ENCODE data around the gene SYNDIG1. TPM values are rescaled to one million over a fixed set of nuclear protein-coding genes. Genes with fewer than 3 reads are reported as not detected.

SYNDIG1 gene
- polyA plus RNA-seq, 2 donors: 0.01 TPM; not detected in 1

- Histone ChIP-seq H3K4me1 (ENCODE audit: control insufficient read depth in 2 of 2, insufficient read depth in 2 of 2, low read length in 1 of 2) (no peaks in the 10 kb centered on the region), H3K9me3 (ENCODE audit: control insufficient read depth in 2 of 2, insufficient read depth in 1 of 2, low read depth in 1 of 2, low read length in 1 of 2) (peaks cover 0 to 3% of the 10 kb centered on the region in 2 donors), H3K36me3 (ENCODE audit: control insufficient read depth in 2 of 2, insufficient read depth in 2 of 2, low read length in 1 of 2) (no peaks in the 10 kb centered on the region), H3K4me3 (ENCODE audit: low read depth in 1 of 2, low read length in 2 of 2) (no peak overlapping the region), H3K27ac (ENCODE audit: low read depth in 2 of 2, low read length in 1 of 2) (no peak overlapping the region), H3K27me3 (ENCODE audit: control insufficient read depth in 1 of 2, insufficient read depth in 2 of 2, low read length in 2 of 2) (no peaks in the 10 kb centered on the region)
- 83% methylated on average over 11 of the region's 11 CpGs for WGBS, 2 donors
These were observed 107.0 kb downstream of the SYNDIG1 start for GRCh38 chr20:24576447-24576846.

GRCh38 chr20:24577271-24577909 lies 108.0 kb downstream of the SYNDIG1 start:
- Histone ChIP-seq H3K36me3 (ENCODE audit: control insufficient read depth in 2 of 2, insufficient read depth in 2 of 2, low read length in 1 of 2) (no peaks in the 10 kb centered on the region), H3K27ac (ENCODE audit: low read depth in 2 of 2, low read length in 1 of 2) (no peak overlapping the region), H3K4me1 (ENCODE audit: control insufficient read depth in 2 of 2, insufficient read depth in 2 of 2, low read length in 1 of 2) (no peaks in the 10 kb centered on the region), H3K4me3 (ENCODE audit: low read depth in 1 of 2, low read length in 2 of 2) (no peak overlapping the region), H3K9me3 (ENCODE audit: control insufficient read depth in 2 of 2, insufficient read depth in 1 of 2, low read depth in 1 of 2, low read length in 1 of 2) (peaks cover 0 to 3% of the 10 kb centered on the region in 2 donors), H3K27me3 (ENCODE audit: control insufficient read depth in 1 of 2, insufficient read depth in 2 of 2, low read length in 2 of 2) (no peaks in the 10 kb centered on the region)
- 78 to 83% methylated on average over 10 of the region's 10 CpGs for WGBS, 2 donors

- Histone ChIP-seq H3K4me3 (ENCODE audit: low read depth in 1 of 2, low read length in 2 of 2) (no peak overlapping the region), H3K27ac (ENCODE audit: low read depth in 2 of 2, low read length in 1 of 2) (no peak overlapping the region), H3K4me1 (ENCODE audit: control insufficient read depth in 2 of 2, insufficient read depth in 2 of 2, low read length in 1 of 2) (no peaks in the 10 kb centered on the region), H3K9me3 (ENCODE audit: control insufficient read depth in 2 of 2, insufficient read depth in 1 of 2, low read depth in 1 of 2, low read length in 1 of 2) (peaks cover 0 to 3% of the 10 kb centered on the region in 2 donors), H3K36me3 (ENCODE audit: control insufficient read depth in 2 of 2, insufficient read depth in 2 of 2, low read length in 1 of 2) (no peaks in the 10 kb centered on the region), H3K27me3 (ENCODE audit: control insufficient read depth in 1 of 2, insufficient read depth in 2 of 2, low read length in 2 of 2) (no peaks in the 10 kb centered on the region)
- 77 to 81% methylated on average over 19 of the region's 19 CpGs for WGBS, 2 donors
These were observed 109.4 kb downstream of the SYNDIG1 start for GRCh38 chr20:24578567-24579415.

GRCh38 chr20:24579475-24579874 lies 110.0 kb downstream of the SYNDIG1 start:
- H3K4me1 ChIP-seq (ENCODE audit: control insufficient read depth in 2 of 2, insufficient read depth in 2 of 2, low read length in 1 of 2): no peaks in the 10 kb centered on the region
- H3K27ac ChIP-seq (ENCODE audit: low read depth in 2 of 2, low read length in 1 of 2): no peak overlapping the region
- H3K4me3 ChIP-seq (ENCODE audit: low read depth in 1 of 2, low read length in 2 of 2): no peak overlapping the region
- H3K36me3 ChIP-seq (ENCODE audit: control insufficient read depth in 2 of 2, insufficient read depth in 2 of 2, low read length in 1 of 2): no peaks in the 10 kb centered on the region
- H3K9me3 ChIP-seq (ENCODE audit: control insufficient read depth in 2 of 2, insufficient read depth in 1 of 2, low read depth in 1 of 2, low read length in 1 of 2): peaks cover 0 to 3% of the 10 kb centered on the region in 2 donors
- 81 to 83% methylated on average over 10 of the region's 10 CpGs for WGBS, 2 donors
- no peaks in the 10 kb centered on the region for H3K27me3 ChIP-seq (ENCODE audit: control insufficient read depth in 1 of 2, insufficient read depth in 2 of 2, low read length in 2 of 2)

- 71 to 83% methylated on average over 8 of the region's 8 CpGs for WGBS, 2 donors
These were observed 110.6 kb downstream of the SYNDIG1 start for GRCh38 chr20:24580006-24580405.

GRCh38 chr20:24580855-24581254 lies 111.4 kb downstream of the SYNDIG1 start:
- Histone ChIP-seq H3K4me3 (ENCODE audit: low read depth in 1 of 2, low read length in 2 of 2) (no peak overlapping the region), H3K27ac (ENCODE audit: low read depth in 2 of 2, low read length in 1 of 2) (no peak overlapping the region), H3K9me3 (ENCODE audit: control insufficient read depth in 2 of 2, insufficient read depth in 1 of 2, low read depth in 1 of 2, low read length in 1 of 2) (peaks cover 0 to 3% of the 10 kb centered on the region in 2 donors), H3K36me3 (ENCODE audit: control insufficient read depth in 2 of 2, insufficient read depth in 2 of 2, low read length in 1 of 2) (no peaks in the 10 kb centered on the region), H3K27me3 (ENCODE audit: control insufficient read depth in 1 of 2, insufficient read depth in 2 of 2, low read length in 2 of 2) (no peaks in the 10 kb centered on the region), H3K4me1 (ENCODE audit: control insufficient read depth in 2 of 2, insufficient read depth in 2 of 2, low read length in 1 of 2) (no peaks in the 10 kb centered on the region)
- 86 to 92% methylated on average over 10 of the region's 10 CpGs for WGBS, 2 donors

More at GRCh38 chr20:24580006-24580405, 110.6 kb downstream of the SYNDIG1 start:
- Histone ChIP-seq H3K27ac (ENCODE audit: low read depth in 2 of 2, low read length in 1 of 2) (no peak overlapping the region), H3K4me3 (ENCODE audit: low read depth in 1 of 2, low read length in 2 of 2) (no peak overlapping the region), H3K27me3 (ENCODE audit: control insufficient read depth in 1 of 2, insufficient read depth in 2 of 2, low read length in 2 of 2) (no peaks in the 10 kb centered on the region), H3K4me1 (ENCODE audit: control insufficient read depth in 2 of 2, insufficient read depth in 2 of 2, low read length in 1 of 2) (no peaks in the 10 kb centered on the region), H3K9me3 (ENCODE audit: control insufficient read depth in 2 of 2, insufficient read depth in 1 of 2, low read depth in 1 of 2, low read length in 1 of 2) (peaks cover 0 to 3% of the 10 kb centered on the region in 2 donors), H3K36me3 (ENCODE audit: control insufficient read depth in 2 of 2, insufficient read depth in 2 of 2, low read length in 1 of 2) (no peaks in the 10 kb centered on the region)

- Histone ChIP-seq H3K27me3 (ENCODE audit: control insufficient read depth in 1 of 2, insufficient read depth in 2 of 2, low read length in 2 of 2) (no peaks in the 10 kb centered on the region), H3K4me3 (ENCODE audit: low read depth in 1 of 2, low read length in 2 of 2) (no peak overlapping the region), H3K9me3 (ENCODE audit: control insufficient read depth in 2 of 2, insufficient read depth in 1 of 2, low read depth in 1 of 2, low read length in 1 of 2) (peaks cover 0 to 3% of the 10 kb centered on the region in 2 donors), H3K4me1 (ENCODE audit: control insufficient read depth in 2 of 2, insufficient read depth in 2 of 2, low read length in 1 of 2) (no peaks in the 10 kb centered on the region), H3K36me3 (ENCODE audit: control insufficient read depth in 2 of 2, insufficient read depth in 2 of 2, low read length in 1 of 2) (no peaks in the 10 kb centered on the region), H3K27ac (ENCODE audit: low read depth in 2 of 2, low read length in 1 of 2) (no peak overlapping the region)
- WGBS, 2 donors: 85 to 90% methylated on average over 13 of the region's 13 CpGs
These were observed 112.2 kb downstream of the SYNDIG1 start for GRCh38 chr20:24581443-24582170.

GRCh38 chr20:24582373-24583168 lies 113.1 kb downstream of the SYNDIG1 start:
- WGBS, 2 donors: 75 to 76% methylated on average over 15 of the region's 15 CpGs
- H3K36me3 ChIP-seq (ENCODE audit: control insufficient read depth in 2 of 2, insufficient read depth in 2 of 2, low read length in 1 of 2): no peaks in the 10 kb centered on the region
- no peak overlapping the region for H3K27ac ChIP-seq (ENCODE audit: low read depth in 2 of 2, low read length in 1 of 2)

More at GRCh38 chr20:24582373-24583168, 113.1 kb downstream of the SYNDIG1 start:
- H3K27me3 ChIP-seq (ENCODE audit: control insufficient read depth in 1 of 2, insufficient read depth in 2 of 2, low read length in 2 of 2): no peaks in the 10 kb centered on the region
- no peaks in the 10 kb centered on the region for H3K4me1 ChIP-seq (ENCODE audit: control insufficient read depth in 2 of 2, insufficient read depth in 2 of 2, low read length in 1 of 2)
- H3K4me3 ChIP-seq (ENCODE audit: low read depth in 1 of 2, low read length in 2 of 2): no peak overlapping the region
- H3K9me3 ChIP-seq (ENCODE audit: control insufficient read depth in 2 of 2, insufficient read depth in 1 of 2, low read depth in 1 of 2, low read length in 1 of 2): no peaks in the 10 kb centered on the region

Data from esophagus (tissue), 2 donors.